ENCODE measurements around the gene TAF8.

TAF8 gene

DNA sequence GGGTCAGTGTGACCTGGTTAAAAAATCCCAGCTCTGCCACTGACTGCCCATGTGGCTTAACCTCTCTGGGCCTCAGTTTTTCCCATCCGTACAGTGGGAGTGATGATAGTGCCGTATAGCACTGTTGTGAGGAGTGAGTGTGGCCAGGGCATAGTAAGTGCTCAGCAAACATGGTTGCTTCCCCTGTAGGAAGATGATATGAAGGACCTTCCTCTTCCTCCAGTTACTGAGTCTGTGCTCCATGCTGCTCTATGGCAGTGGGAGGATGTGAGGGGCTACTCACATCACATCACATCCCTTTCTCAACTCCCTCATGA is 79.0 kb downstream of the TAF8 start:
- TF ChIP-seq, protein P1, sequence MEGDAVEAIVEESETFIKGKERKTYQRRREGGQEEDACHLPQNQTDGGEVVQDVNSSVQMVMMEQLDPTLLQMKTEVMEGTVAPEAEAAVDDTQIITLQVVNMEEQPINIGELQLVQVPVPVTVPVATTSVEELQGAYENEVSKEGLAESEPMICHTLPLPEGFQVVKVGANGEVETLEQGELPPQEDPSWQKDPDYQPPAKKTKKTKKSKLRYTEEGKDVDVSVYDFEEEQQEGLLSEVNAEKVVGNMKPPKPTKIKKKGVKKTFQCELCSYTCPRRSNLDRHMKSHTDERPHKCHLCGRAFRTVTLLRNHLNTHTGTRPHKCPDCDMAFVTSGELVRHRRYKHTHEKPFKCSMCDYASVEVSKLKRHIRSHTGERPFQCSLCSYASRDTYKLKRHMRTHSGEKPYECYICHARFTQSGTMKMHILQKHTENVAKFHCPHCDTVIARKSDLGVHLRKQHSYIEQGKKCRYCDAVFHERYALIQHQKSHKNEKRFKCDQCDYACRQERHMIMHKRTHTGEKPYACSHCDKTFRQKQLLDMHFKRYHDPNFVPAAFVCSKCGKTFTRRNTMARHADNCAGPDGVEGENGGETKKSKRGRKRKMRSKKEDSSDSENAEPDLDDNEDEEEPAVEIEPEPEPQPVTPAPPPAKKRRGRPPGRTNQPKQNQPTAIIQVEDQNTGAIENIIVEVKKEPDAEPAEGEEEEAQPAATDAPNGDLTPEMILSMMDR (IDR thresholded peaks at IDR 0.05; ENCODE audit: insufficient read depth, low read length, poor library complexity, severe bottlenecking), result no peak
- Histone ChIP-seq H3K4me3 (replicated peaks; ENCODE audit: low read depth, low read length) (no peak overlapping the region), H3K27me3 (replicated peaks; ENCODE audit: control insufficient read depth, insufficient read depth, low read length) (no peaks in the 10 kb centered on the region), H3K36me3 (ENCODE audit: control insufficient read depth, insufficient read depth, low read length) (no peaks in the 10 kb centered on the region)
- DNase-seq (ENCODE audit: extremely low read depth, insufficient read length), result no peak

DNA sequence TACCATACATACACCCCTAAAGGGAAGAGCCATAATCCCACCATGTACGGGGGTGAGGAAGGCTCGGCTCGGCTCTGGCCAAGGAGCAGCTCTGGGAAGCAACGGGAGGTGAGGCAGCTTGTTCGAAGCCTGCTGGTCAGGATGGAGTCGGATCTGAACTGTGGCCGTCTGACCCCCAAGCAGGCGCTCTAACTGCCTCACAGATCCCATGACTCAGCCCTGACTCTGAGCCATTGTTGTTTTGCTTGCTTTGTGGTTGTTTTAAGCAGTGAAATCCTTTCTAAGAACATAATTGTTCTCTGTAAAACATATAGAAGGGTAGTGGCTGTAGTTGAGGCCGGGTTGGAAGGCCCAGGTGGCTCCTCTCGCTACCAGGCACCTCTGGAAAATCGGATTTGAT is 81.2 kb downstream of the TAF8 start:
- no peaks in the 10 kb centered on the region for H3K36me3 ChIP-seq (ENCODE audit: control insufficient read depth, insufficient read depth, low read length)
- H3K4me3 ChIP-seq (replicated peaks; ENCODE audit: low read depth, low read length), result no peak overlapping the region
- TF ChIP-seq, protein P1 (IDR thresholded peaks at IDR 0.05; ENCODE audit: insufficient read depth, low read length, poor library complexity, severe bottlenecking), result no peak
- DNase-seq (ENCODE audit: extremely low read depth, insufficient read length), result no peak
- no peaks in the 10 kb centered on the region for H3K27me3 ChIP-seq (replicated peaks; ENCODE audit: control insufficient read depth, insufficient read depth, low read length)

DNA sequence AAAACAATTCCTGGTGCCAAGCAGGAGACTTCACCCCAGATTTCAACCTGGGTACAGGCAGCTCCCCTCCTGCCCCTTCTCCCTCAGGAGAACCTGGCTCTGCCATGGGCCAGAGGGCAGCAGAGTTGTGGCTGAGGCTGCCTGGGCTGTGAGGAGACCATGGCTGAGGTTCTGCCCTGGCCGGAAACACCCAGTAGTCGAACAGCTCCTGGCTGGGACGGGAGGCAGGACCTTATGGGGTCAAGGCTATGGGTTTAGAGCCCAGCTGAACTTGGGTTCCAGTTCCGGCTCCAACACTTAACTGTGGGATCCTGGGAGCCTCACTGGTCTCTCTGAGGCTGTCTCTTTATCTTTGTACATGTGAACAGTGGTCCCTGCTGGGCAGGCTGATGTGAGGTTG is 83.6 kb downstream of the TAF8 start:
- H3K36me3 ChIP-seq (ENCODE audit: control insufficient read depth, insufficient read depth, low read length), result no peaks in the 10 kb centered on the region
- TF ChIP-seq, protein P1 (IDR thresholded peaks at IDR 0.05; ENCODE audit: insufficient read depth, low read length, poor library complexity, severe bottlenecking), result no peak
- H3K4me3 ChIP-seq (replicated peaks; ENCODE audit: low read depth, low read length), result no peak overlapping the region
- no peak for DNase-seq (ENCODE audit: extremely low read depth, insufficient read length)
- no peaks in the 10 kb centered on the region for H3K27me3 ChIP-seq (replicated peaks; ENCODE audit: control insufficient read depth, insufficient read depth, low read length)

DNA sequence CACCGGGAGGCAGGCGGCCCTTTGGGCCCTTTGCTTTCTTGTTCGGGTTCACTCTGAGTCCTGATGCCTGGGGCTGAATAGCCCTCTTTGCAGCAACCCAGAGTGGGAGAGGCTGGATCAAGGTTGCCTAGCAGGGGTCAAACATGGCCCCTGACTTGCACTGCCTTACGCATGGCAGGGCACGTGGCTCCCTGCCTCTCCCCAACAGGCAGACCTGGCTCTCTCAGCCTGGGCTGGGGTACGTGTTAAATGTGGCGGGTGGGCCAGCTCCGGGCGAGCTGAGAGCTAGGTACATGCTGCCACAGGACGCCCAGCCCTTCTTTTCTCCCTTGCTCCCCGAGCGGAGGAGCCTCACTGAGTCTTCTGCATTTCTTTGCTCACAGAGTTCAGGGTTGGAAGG is 84.8 kb downstream of the TAF8 start:
- no peaks in the 10 kb centered on the region for H3K27me3 ChIP-seq (replicated peaks; ENCODE audit: control insufficient read depth, insufficient read depth, low read length)
- no peaks in the 10 kb centered on the region for H3K36me3 ChIP-seq (ENCODE audit: control insufficient read depth, insufficient read depth, low read length)
- no peak overlapping the region for H3K4me3 ChIP-seq (replicated peaks; ENCODE audit: low read depth, low read length)
- TF ChIP-seq, protein P1 (IDR thresholded peaks at IDR 0.05; ENCODE audit: insufficient read depth, low read length, poor library complexity, severe bottlenecking), result no peak
- no peak for DNase-seq (ENCODE audit: extremely low read depth, insufficient read length)

DNA sequence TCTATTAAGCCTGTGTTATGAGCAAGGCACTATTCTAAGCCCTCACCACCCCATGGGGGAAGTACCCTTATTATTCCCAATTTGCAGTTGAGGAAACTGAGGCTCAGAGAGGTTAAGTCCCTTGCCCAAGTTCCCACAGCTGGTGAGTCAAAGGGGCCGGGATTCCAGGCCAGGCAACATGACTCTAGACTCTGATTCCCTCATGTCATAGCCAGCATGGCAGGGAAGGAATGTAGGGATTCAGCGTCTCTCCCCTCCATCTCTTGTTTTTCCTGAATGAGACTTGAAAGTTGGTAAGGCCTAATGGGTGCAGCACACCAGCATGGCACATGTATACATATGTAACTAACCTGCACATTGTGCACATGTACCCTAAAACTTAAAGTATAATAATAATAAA is 85.4 kb downstream of the TAF8 start:
- no peaks in the 10 kb centered on the region for H3K36me3 ChIP-seq (ENCODE audit: control insufficient read depth, insufficient read depth, low read length)
- no peak overlapping the region for H3K4me3 ChIP-seq (replicated peaks; ENCODE audit: low read depth, low read length)
- no peak for DNase-seq (ENCODE audit: extremely low read depth, insufficient read length)
- TF ChIP-seq, protein P1 (IDR thresholded peaks at IDR 0.05; ENCODE audit: insufficient read depth, low read length, poor library complexity, severe bottlenecking), result no peak
- no peaks in the 10 kb centered on the region for H3K27me3 ChIP-seq (replicated peaks; ENCODE audit: control insufficient read depth, insufficient read depth, low read length)

DNA sequence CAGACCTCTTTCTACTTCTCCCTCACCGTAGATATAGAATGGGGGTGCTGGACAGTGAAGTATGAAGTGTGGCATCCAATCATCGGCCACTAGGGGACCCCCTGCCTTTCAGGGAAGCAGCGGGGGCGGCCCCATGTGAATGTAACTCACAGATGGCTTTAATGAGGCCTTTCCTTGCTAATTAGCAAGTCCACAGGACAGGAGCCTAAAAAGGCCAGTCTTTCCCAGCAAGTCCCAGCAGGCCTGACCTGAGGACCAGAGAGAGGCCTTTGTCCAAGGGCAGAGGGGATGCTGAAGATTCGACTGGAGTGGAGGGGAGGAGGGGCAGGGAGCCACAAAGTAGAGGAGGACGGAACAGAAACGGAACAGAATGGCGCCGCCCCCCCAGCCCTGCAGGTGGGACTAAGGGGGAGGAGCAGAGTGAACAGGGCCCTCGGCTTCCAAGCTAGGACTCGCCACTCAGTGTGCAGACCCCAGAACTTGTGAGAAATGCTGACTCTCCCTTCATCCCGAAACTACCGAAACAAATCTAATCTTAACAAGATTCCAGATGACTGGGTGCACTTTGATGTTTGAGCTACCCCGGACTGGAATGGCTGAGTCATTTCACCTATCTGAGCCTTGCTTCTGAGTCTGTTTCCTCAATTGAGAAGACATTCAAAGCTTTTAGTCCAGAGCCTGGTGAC is 86.3 kb downstream of the TAF8 start:
- peak; percentile 62 for DNase-seq (ENCODE audit: extremely low read depth, insufficient read length)
- no peak overlapping the region for H3K4me3 ChIP-seq (replicated peaks; ENCODE audit: low read depth, low read length)
- TF ChIP-seq, protein P1 (IDR thresholded peaks at IDR 0.05; ENCODE audit: insufficient read depth, low read length, poor library complexity, severe bottlenecking), result peak; percentile 61
- H3K36me3 ChIP-seq (ENCODE audit: control insufficient read depth, insufficient read depth, low read length), result no peaks in the 10 kb centered on the region
- peaks cover 2% of the 10 kb centered on the region for H3K27me3 ChIP-seq (replicated peaks; ENCODE audit: control insufficient read depth, insufficient read depth, low read length)
